Measurements from ENCODE around the gene GNLY.
"Not testable (repeated sequence)": the region's sequence is repeated elsewhere in the genome, so short reads cannot be mapped to it uniquely, and the experiment has no call there.

GNLY gene

DNA sequence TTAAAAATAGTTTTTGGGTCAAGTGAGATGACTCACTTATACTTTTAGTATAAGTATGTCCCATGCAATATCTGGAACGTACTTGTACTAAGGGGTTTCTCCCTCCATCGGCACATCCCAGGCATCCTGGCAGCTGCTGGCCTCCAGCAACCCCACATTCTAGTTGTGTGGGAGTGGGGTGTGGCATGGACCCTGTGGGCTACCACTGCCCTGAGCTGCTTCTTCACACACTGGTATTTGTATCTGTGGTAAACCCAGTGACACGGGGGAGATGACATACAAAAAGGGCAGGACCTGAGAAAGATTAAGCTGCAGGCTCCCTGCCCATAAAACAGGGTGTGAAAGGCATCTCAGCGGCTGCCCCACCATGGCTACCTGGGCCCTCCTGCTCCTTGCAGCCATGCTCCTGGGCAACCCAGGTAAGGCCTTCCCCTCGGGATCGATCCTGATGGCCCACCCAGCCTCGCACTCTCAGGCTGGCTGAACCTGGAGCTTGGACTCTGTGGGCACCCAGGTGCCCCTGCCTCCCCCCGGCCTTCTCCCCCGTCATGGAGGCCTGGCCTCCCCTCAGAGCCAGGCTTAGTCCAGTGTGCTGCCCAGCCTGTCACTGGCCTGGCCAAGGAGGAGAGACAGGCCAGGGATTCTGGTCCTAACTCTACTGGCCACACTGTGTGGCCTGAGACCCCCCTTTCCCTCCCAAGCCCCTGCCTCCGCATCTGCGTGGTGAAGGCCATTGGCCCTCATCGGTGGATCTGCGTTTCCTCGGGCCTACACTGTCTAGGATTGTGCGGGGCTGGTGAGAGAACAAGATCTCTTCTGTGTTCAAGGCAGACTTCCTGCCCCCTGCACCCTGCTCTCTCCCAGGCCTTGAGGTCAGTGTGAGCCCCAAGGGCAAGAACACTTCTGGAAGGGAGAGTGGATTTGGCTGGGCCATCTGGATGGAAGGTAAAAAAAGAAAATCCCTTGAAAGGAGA, at the start of gene GNLY:
TSS of gene GNLY (plus strand) at position 307 of the 974 bp plus-strand sequence. CDS start at position 368, 61 bp downstream.
- no peak for DNase-seq (ENCODE audit: low spot score)

DNA sequence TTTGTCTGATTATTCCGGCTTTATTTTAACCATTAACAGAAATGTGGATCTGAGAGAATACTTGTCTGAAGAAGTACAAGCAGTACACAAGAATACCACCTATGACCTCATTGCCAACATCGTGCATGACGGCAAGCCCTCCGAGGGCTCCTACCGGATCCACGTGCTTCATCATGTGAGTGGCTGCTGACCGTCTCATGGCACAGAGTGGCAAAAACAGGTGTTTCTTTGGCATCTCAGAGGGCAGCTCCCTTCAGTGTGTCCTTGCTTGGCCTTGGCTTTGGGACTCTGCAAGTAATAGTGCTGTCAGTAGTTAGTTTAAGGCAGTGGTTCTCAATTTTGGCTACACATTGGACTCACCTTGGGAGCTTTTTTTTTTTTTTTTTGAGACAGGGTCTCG, 49.2 kb upstream of the GNLY start:
- no peak for DNase-seq (ENCODE audit: low spot score)

DNA sequence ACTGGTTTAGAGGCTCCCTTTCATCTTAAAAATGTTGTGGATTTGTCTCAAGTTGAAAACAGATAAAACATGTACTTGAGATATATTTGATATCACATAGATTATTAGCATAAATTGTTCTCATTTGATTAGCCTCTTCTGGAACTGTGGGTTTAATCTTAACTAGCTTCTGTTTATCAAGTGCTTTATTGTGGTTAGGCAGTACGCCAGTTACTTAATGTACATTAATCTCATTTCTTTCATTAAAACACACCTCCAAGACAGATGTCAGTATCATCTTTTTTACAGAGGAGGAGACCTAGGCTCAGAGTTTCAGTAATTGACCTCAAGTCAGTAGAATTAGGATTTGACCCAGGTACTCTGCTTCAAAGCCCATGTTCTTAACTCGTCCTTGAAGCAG, 48.0 kb upstream of the GNLY start:
- DNase-seq (ENCODE audit: low spot score), result no peak

DNA sequence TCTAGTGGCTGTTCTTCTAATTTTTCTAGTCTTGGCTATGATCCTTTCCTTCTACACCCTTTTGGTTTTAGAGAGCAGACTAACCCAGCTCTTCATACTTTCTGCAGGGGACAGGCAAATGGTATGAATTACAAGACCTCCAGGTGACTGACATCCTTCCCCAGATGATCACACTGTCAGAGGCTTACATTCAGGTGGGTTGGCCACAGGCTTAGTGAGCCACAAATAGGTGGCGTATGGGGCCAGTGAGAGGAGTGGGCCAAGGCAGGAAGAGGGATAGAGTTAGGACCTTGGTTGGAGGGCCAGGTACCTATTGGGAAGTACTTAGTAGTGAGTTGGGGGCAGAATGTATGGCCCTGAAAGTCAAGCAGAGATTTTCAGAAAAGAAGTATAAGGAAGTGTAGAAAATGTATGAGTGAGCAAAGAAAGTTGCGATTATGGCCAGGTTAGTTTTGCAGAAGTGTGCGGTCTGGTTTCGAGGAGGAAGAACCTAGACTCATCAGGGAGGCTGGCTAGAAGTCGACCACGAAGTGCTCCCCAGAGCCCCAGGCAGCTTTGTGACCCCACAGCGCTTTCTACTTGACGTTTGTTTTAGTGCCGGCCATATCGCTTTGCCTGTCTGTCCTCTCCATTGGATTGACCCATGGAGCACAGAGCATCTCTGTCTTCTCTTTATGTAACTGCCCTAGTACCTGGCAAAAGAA, 46.2 kb upstream of the GNLY start:
- DNase-seq (ENCODE audit: low spot score), result no peak

DNA sequence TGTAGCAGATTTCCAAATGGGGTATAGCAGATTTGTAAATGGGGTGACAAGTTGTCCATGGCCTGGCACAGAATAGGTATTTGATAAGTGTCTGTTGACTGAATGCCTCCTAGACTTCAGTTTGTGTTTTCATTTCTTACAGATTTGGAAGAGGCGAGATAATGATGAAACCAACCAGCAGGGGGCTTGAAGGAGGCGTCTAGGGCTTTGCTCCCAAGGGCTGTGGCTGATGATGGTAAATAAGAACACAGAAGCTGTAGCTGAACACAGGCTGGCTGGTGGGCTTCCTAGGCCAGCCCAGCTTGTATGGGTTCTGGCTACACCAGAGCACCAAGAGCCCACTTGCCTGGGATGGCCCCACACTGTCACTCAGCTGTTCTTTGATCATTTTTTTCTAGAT, 45.5 kb upstream of the GNLY start:
- no peak for DNase-seq (ENCODE audit: low spot score)

DNA sequence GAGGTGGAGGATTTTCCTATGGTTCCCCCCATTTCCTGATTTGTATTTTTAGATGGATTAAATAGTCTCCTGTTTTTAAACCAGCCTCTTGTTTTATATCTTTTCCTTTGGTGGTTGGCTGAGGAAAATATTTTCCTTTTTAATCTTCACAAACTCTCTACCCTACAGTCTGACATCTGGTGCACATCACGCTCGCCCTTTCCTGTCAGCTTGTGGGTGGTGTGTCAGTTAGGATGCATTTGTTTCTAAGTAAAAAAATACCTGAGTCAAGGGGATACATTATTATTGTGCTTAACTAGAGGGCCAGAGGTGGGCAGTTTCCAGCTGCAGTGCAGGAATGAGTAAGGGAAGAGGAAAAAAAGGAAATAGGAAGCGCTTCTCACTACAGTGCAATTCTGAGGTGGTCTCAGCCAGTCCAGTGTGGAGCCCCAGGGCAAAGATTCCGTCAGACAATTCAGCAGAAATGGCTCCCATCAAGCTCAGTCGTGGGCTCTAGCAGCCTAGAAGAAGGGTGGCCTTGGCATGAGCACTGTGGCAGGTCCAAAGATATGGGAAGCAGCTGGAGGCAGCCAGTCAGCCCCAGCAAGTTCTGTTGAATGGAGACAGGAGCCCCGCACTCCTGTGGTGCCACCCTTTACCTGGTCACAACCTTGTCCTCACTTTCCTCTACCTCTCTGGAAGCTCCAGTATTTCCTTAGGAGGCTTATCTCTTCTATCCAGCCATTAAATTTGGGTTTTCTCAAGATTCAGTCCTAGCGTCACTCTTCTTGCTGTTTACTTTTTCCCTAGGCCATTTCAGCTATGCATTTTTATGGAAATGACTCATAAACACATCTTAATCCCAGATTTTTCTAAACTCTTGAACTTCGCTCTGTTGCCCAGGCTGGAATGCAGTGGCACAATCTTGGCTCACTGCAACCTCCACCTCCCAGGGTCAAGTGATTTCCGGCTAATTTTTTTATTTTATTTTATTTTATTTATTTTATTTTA, 44.7 kb upstream of the GNLY start:
- DNase-seq (ENCODE audit: low spot score), result no peak

DNA sequence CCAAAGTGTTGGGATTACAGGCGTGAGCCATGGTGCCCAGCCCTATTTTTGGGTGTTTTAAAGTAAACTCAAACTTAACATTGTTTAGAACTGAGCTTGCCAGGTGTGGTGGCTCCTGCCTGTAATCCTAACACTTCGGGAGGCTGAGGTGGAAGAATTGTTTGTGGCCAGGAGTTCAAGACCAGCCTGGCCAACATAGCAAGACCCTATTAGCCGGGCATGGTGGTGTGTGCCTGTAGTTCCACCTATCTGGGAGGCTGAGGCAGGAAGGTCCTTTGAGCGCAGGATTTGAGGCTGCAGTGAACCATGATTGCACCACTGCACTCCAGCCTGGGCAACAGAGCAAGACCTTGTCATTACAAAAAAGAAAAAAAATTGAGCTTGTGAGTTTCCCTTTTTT, 43.7 kb upstream of the GNLY start:
- DNase-seq (ENCODE audit: low spot score), result no peak

DNA sequence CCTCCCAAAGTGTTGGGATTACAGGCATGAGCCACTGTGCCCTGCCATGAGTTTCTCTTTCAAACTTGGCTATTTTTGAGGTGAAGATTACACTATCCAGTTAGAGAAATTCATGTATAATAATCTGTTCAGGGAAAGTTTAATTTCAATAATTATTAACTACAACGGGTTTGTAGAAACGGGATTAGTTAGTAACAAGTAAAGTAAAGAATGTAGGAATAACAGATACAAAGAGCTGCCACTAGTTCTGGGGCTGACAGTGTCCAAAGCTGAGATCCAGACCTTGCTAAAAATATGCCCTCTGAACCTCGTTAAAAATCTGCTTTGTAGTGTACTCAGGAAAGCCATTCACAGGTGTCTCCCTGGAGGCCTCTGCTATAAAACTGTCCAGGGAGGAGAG, 43.1 kb upstream of the GNLY start:
- DNase-seq (ENCODE audit: low spot score), result no peak

DNA sequence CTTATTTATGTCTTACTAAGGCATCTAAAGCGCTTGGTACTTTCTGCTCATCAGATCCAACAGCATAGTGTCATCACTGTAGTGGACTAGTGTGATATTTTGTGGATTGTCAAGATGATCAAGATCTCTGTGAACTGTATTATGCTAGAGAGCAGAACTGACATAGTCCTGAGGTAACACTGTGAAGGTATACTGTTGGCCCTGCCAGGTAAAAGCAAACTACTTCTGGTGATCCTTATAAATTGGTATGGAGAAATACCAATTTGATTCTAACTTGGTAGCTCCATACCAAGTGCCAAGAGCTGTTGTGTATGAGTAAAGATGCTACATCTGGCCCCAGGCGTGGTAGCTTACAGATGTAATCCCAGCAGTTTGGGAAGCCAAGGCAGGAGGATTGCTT, 42.1 kb upstream of the GNLY start:
- no peak for DNase-seq (ENCODE audit: low spot score)

DNA sequence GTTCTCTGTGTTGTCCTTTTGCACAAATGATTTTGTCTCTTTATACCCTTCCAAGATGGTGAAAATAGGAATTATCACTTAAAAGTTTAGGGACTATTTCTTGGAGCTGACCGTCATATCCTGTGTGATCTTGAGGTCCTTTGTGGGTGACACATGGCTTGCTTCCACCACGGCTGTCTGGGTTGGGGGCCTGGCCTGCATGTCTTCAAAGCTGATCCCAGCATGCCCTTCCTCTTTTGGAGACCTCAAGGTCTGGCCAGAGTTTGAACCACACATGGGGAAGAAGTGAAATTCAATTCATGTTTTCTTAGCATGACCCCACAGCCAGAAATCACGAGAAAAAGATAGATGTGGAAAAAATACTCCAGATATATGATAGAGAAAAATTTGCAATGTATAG, 40.2 kb upstream of the GNLY start:
- peak; percentile 47 for DNase-seq (ENCODE audit: low spot score)

DNA sequence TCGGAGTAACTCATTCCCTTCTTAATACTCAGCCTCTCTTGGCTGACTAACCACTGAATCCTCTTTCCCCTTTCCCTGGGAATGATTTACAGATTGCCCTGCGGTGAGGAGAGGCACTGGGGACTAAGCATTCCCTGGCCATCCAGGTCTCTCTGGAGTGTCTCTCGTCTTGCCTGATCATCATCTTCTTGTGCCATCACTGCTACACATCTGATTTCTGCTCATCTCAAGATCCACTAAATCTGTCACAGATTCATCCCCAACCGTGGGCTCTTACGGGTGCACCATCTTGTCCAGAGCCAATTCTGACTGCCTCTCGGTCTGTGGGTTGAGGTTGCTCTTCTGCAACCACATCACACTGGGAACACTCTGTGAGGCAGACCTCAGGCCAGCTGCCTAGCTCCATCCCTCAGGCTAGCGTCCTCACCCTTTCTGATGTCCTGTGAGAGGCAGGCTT, 38.2 kb upstream of the GNLY start:
- DNase-seq (ENCODE audit: low spot score), result no peak

DNA sequence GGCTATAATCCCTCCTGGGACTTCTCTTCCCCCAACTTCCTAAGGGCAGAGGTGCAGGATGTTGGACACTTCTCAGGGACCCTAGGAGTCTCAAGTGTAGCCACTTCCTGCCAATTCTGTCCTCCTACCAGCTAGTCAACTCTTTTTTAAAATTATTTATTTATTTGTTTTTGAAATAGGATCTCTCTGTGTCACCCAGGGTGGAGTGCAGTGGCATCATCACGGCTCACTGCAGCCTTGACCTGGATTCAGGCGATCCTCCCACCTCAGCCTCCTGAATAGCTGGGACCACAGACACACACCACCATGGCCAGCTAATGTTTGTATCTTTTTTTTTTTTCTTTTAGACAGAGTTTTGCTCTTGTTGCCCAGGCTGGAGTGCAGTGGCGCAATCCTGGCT, 37.7 kb upstream of the GNLY start:
- DNase-seq (ENCODE audit: low spot score), result no peak

DNA sequence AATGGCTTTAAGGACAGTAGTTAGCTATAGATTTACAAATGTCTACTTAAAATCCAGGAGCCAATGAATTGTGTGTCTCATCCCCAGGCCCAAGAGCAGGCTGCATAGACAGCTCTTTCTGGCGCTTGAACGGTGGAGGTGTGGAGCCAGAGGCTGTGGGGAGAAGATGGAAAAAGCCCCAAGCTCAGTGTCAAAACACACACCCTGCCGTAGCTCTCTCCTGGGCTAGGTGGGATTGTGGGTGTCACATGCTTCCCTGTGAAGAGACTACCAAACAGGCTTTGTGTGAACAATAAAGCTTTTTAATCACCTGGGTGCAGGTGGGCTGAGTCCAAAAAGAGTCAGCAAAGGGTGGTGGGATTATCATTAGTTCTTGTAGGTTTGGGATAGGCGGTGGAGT, 36.8 kb upstream of the GNLY start:
- not testable (repeated sequence) for DNase-seq (ENCODE audit: low spot score)

DNA sequence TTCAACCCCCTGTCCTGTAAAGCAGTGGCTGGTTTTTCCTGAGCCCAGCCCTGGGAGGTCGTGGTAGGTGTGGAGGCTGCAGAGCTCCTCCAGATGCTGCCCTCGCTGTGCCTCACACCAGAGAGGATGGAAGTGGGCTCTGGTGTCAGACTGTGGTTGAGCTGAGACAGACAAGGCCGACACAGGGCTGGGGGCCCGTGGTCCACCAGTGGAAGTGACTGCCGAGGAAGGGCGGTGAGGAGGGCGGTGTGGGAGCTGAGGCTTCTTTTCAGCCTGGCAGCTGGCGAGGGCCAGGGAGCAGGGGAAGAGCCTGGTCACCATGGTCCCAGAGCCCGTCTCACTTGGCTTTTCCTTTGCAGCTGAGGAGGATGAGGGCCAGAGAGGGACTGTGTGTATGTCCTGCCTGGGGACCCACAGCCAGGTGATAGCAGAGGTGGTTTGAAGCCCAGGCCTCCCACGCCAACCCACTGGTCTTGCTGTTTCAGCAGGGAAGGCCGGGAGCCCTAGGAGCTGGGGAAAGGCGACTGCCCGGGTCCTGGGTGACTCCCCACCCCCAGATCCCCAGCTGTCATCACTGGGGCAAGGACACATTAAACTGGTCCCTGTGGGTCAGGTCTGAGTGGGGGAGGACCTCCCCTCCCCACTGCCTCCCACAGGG, 34.7 kb upstream of the GNLY start:
- no peak for DNase-seq (ENCODE audit: low spot score)

DNA sequence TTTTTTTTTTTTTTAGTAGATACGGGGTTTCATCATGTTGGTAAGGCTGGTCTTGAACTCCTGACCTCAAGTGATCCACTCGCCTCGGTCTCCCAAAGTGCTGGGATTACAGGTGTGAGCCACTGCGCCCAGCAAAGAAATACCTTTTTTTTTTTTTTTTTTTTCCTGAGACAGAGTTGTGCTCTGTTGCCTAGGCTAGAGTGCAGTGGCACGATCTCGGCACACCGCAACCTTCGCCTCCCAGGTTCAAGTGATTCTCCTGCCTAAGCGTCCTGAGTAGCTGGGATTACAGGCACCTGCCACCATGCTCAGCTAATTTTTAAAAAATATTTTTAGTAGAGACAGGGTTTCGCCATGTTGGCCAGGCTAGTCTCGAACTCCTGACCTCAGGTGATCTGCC, 33.9 kb upstream of the GNLY start:
- DNase-seq (ENCODE audit: low spot score), result not testable (repeated sequence)

DNA sequence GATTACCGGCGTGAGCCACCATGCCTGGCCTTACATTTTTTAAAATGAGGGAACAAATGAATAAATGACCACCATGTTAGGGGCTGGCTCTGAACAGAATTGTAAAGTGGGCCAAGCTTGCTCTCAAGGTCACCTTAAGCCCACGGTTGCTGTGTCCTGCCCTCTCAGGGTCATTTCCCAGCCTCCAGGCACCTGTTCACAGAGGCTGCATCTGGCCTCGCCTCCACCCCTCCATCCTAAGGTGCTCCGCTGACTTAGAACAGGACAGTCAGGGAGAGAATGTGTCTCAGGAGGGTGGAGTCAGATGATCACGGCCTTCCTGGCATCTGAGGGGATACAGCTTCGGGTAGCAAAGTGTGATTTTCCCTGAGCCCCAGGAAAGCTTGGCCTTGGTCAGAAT, 33.4 kb upstream of the GNLY start:
- no peak for DNase-seq (ENCODE audit: low spot score)

DNA sequence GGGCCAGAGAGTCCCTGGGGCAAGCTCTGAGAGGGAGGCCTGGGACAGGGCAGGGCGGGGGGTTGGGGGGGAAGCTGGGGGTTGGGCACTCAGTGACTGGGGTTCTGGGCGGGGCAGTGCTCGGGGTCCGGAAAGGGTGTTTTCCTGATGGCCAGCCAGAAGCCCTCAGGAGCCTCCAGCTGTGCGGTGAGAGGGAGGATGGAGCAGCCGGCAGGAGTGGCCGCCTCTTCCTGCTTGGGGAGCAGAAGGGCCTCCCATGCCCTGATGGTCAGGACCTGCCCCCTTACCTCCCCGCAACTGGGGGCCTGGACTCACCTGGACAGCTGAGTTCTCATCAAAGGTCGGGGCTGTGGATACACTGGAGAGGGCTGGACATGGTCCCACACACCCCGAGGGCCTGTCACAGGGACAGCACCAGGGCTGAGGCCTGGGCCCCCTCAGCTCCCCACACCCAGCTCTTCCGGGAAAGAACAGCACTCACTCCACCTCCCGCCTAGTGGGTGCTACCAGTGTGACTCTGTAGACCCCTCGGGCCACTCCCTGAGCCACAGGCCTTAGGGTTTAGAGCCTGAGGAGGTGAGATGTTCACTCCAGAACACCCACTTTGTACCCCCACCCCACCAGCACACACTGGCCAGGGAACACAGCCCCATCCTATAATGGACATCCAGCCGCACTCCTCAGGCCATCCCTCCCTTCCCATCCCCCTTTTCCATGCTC, 32.9 kb upstream of the GNLY start:
- DNase-seq (ENCODE audit: low spot score), result no peak

DNA sequence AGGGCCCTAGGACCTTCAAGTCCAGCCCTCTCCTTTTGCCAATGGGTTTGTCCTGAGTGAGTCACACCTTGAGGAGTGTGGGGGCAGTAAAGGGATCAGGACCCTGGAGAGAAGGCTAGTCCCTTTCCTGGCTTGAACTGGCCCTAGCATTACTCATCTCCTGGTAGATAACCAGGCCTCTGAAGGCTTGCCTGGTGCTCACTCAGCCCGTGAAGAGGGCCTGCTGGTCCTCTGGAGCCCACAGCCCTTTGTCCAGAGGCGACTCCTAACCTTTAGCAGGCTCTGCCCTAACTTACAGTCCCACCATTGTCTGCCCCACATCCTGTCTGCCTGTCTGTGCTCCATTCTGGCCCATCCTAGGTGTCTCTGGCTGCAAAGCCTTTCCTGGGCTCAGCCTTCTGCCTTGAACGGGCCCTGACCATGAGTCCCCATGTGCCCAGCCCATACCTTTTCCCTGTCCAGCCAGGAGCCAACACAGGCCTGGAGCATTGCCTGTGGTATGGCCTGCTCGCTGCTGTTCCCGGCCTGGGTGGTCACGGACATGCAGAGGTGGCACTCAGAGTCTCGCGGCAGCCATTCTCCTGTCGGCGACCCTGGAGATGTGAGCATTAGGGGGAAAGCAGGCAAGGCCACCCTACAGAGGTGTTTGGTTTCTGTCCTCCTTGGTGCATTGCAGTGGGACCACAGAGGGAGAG, 31.1 kb upstream of the GNLY start:
- no peak for DNase-seq (ENCODE audit: low spot score)

DNA sequence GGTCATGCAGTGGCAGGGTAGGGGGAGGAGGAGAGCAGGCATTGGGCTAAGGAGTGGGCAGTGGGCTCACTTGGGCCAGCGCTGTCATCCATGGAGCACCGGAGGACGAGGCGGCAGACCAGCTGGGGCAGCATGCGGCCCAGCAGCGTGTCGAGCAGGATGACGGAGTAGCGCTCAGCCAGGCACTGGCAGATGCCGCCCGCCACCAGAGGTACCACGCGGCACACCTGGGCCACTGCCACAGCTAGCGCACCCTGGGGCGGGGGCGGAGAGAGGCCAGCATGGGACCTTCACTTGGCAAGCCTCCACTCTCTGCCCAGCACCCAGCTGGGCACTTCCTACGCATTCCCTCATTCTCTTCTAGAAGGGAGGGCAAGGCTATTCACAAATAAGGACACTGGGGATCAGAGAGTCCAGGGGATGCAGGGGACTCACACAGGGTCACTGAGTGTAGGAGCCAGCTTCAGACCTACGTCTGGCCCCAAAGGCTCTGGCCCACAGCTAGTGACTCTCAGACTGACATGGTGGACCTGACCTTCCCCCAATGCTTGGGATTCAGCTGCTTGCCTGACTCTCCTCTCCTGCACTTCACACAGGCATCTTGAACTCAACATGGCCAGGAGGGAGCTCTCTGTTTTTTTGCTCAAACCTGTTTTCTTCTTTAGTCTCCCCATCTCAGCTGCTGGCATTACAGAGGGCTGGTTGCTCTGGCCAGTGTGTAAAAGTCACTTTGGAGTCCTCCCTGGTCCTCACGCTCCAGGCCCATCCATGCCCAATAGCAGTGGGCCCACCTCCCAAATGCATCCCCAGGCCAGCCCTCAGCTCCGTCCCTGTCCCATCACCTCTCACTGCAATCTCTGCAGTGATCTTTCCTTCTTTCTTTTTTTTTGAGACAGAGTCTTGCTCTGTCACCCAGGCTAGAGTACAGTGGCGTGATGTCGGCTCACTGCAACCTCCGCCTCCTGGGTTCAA, 30.3 kb upstream of the GNLY start:
- DNase-seq (ENCODE audit: low spot score), result no peak
